SIG-M5 treated with dmso at 0.1 percent for 504 hours (cell line): ENCODE data around the gene MSX1.

Source experiments
- DNase-seq: peaks from one replicate; lab custom pipeline; 2025; ENCODE audit not compliant: unreplicated experiment; lab: John Stamatoyannopoulos, UW

Gene MSX1

DNA sequence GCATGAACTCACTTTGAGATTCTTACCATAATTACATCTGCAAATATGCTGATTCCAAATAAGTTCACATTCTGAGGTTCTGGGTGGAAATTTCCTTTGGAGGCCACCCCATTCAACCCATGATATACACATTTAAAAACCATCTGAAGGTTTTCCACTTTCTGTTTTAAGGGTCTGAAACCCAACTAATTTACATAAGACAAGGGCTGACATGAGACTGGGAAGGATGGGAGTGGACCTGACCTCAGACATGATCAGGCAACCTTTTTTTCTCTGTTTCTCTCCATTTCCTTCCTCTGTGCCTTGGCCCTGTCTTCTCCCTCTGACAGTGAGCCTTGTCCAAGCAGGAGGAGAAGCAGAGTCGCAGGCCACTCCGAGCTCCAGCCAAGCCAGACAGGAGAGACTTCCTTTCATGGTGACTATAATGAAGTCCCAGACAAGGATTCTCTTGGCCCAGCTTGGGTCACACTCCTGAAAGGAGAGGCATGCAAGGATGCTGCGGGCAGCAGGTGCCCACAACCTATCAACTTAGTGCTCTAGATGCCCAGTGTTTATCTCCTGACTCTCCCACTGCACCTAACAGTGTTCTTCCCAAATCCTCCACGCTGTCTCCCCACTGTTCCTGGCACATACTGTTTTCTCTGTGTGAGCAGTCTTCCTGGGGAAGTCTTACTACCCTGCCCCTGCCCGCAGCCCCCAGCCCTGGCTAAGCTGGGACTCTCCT is 39.9 kb downstream of the MSX1 start:
- no peak for DNase-seq

DNA sequence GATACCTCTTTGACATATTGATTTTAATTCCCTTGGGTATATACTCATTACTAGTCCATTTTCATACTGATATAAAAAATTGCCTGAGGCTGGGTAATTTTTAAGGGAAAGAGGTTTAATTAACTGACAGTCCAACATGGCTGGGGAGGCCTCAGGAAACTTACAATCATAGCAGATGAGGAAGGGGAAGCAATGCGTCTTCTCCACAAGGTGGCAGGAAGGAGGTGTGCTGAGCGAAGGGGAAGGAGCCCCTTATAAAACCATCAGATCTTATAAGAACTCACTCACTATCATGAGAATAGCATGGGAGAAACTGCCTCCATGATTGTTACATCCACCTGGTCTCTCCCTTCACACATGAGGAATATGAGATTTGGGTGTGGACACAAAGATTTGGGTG is 42.4 kb downstream of the MSX1 start:
- no peak for DNase-seq

DNA sequence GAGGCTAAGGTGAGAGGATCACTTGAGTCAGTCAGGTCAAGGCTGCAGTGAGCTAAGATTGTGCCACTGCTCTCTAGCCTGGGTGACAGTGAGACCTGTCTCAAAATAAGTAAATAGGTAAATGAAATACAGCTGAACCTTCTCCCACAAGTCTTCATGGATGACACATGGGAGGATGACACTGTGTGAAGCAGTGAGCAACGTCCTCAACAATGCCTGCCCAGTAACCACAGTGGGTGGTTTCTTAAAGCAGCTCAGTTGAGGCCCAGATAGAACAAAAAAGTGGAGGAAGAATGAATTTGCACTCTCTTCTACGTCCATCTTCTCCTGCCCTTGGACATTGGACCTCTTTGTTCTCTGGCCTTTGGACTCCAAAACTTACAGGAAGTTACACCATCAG is 52.7 kb downstream of the MSX1 start:
- DNase-seq, result no peak

DNA sequence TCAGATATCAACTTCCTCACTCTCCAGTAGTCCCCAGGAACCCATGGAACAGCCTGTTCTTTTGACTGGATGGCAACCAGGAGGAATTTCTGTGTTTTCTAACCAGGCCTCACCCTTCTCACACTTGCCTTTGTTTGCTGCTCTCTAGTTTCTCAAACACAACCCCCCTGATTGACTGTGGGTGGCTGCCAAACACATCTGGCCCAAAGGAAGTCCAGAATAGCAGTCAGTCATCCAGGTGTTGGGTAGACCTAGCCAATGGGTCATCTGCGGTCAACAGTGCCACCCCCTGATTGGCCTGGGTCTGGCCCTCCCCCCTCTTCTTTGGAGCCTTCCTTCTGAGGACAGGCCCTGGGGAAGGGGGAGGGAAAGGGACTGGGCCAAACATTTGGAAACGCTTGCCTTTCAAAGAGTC is 53.7 kb downstream of the MSX1 start:
- DNase-seq, result no peak
